ENCODE results near the gene TOLLIP. TPM values are rescaled to one million over a fixed set of nuclear protein-coding genes. Genes with fewer than 3 reads are reported as not detected.

The TOLLIP gene
- total RNA-seq, 2 experiments from 2014 or later: 19.9 to 21.7 TPM

GRCh38 chr11:1238767-1239595 lies 70.5 kb downstream of the TOLLIP start:
- no peak overlapping the region for H3K4me3 Mint-ChIP-seq
- intact Hi-C loops (cut with micrococcal nuclease): no loop called here
- DNase-seq: no peak
- no peaks in the 10 kb centered on the region for H3K36me3 Mint-ChIP-seq (ENCODE audit: low read depth)
- no peaks in the 10 kb centered on the region for H3K4me1 Mint-ChIP-seq (ENCODE audit: low read depth)
- CTCF ChIA-PET: interaction anchor here (0.6 kb wide), 1 partner anchor 252 kb away, joined by 3 read pairs; no protein-coding TSS in a partner anchor
- no peaks in the 10 kb centered on the region for H3K27me3 Mint-ChIP-seq (ENCODE audit: low read depth)
- no peak overlapping the region for H3K27ac Mint-ChIP-seq
- H3K9me3 Mint-ChIP-seq: no peaks in the 10 kb centered on the region

- H3K36me3 Mint-ChIP-seq (ENCODE audit: low read depth): no peaks in the 10 kb centered on the region
- no peaks in the 10 kb centered on the region for H3K27me3 Mint-ChIP-seq (ENCODE audit: low read depth)
- H3K9me3 Mint-ChIP-seq: no peaks in the 10 kb centered on the region
- intact Hi-C loops (cut with micrococcal nuclease): no loop called here
- no peak for DNase-seq
- H3K4me1 Mint-ChIP-seq (ENCODE audit: low read depth): no peaks in the 10 kb centered on the region
- H3K27ac Mint-ChIP-seq: no peak overlapping the region
- no peak overlapping the region for H3K4me3 Mint-ChIP-seq
- CTCF ChIA-PET: no interaction called here
These were observed 71.6 kb downstream of the TOLLIP start for GRCh38 chr11:1237851-1238250.

GRCh38 chr11:1237128-1237580 lies 72.3 kb downstream of the TOLLIP start:
- Mint-ChIP-seq H3K4me1 (ENCODE audit: low read depth) (no peaks in the 10 kb centered on the region), H3K36me3 (ENCODE audit: low read depth) (no peaks in the 10 kb centered on the region), H3K27ac (no peak overlapping the region), H3K27me3 (ENCODE audit: low read depth) (no peaks in the 10 kb centered on the region), H3K9me3 (no peaks in the 10 kb centered on the region), H3K4me3 (no peak overlapping the region)
- CTCF ChIA-PET: no interaction called here
- DNase-seq: no peak
- intact Hi-C loops (cut with micrococcal nuclease): no loop called here

GRCh38 chr11:1236316-1237127 lies 72.9 kb downstream of the TOLLIP start:
- no peaks in the 10 kb centered on the region for H3K9me3 Mint-ChIP-seq
- no peaks in the 10 kb centered on the region for H3K27me3 Mint-ChIP-seq (ENCODE audit: low read depth)
- no peak overlapping the region for H3K27ac Mint-ChIP-seq
- intact Hi-C loops (cut with micrococcal nuclease): no loop called here
- H3K36me3 Mint-ChIP-seq (ENCODE audit: low read depth): no peaks in the 10 kb centered on the region
- CTCF ChIA-PET: no interaction called here
- DNase-seq: no peak
- H3K4me1 Mint-ChIP-seq (ENCODE audit: low read depth): no peaks in the 10 kb centered on the region
- H3K4me3 Mint-ChIP-seq: no peak overlapping the region

GRCh38 chr11:1235901-1236315 lies 73.5 kb downstream of the TOLLIP start:
- Mint-ChIP-seq H3K4me3 (no peak overlapping the region), H3K36me3 (ENCODE audit: low read depth) (no peaks in the 10 kb centered on the region), H3K27me3 (ENCODE audit: low read depth) (no peaks in the 10 kb centered on the region), H3K4me1 (ENCODE audit: low read depth) (no peaks in the 10 kb centered on the region), H3K9me3 (no peaks in the 10 kb centered on the region), H3K27ac (no peak overlapping the region)
- CTCF ChIA-PET: no interaction called here
- no peak for DNase-seq
- intact Hi-C loops (cut with micrococcal nuclease): no loop called here

GRCh38 chr11:1235306-1235900 lies 74.0 kb downstream of the TOLLIP start:
- no peak overlapping the region for H3K4me3 Mint-ChIP-seq
- H3K4me1 Mint-ChIP-seq (ENCODE audit: low read depth): no peaks in the 10 kb centered on the region
- no peaks in the 10 kb centered on the region for H3K36me3 Mint-ChIP-seq (ENCODE audit: low read depth)
- intact Hi-C loops (cut with micrococcal nuclease): no loop called here
- CTCF ChIA-PET: no interaction called here
- no peaks in the 10 kb centered on the region for H3K9me3 Mint-ChIP-seq
- no peak overlapping the region for H3K27ac Mint-ChIP-seq
- DNase-seq: no peak
- H3K27me3 Mint-ChIP-seq (ENCODE audit: low read depth): no peaks in the 10 kb centered on the region

- CTCF ChIA-PET: no interaction called here
- Mint-ChIP-seq H3K27me3 (ENCODE audit: low read depth) (no peaks in the 10 kb centered on the region), H3K36me3 (ENCODE audit: low read depth) (no peaks in the 10 kb centered on the region), H3K4me3 (no peak overlapping the region), H3K4me1 (ENCODE audit: low read depth) (no peaks in the 10 kb centered on the region), H3K27ac (no peak overlapping the region), H3K9me3 (no peaks in the 10 kb centered on the region)
- intact Hi-C loops (cut with micrococcal nuclease): no loop called here
- DNase-seq: no peak
These were observed 74.6 kb downstream of the TOLLIP start for GRCh38 chr11:1234771-1235305.

GRCh38 chr11:1234054-1234720 lies 75.2 kb downstream of the TOLLIP start:
- H3K27me3 Mint-ChIP-seq (ENCODE audit: low read depth): no peaks in the 10 kb centered on the region
- no peak for DNase-seq
- no peak overlapping the region for H3K27ac Mint-ChIP-seq
- intact Hi-C loops (cut with micrococcal nuclease): no loop called here
- no peak overlapping the region for H3K4me3 Mint-ChIP-seq
- H3K36me3 Mint-ChIP-seq (ENCODE audit: low read depth): no peaks in the 10 kb centered on the region
- H3K4me1 Mint-ChIP-seq (ENCODE audit: low read depth): no peaks in the 10 kb centered on the region
- CTCF ChIA-PET: no interaction called here
- no peaks in the 10 kb centered on the region for H3K9me3 Mint-ChIP-seq

- H3K27ac Mint-ChIP-seq: no peak overlapping the region
- no peak for DNase-seq
- CTCF ChIA-PET: interaction anchor here (0.6 kb wide), 1 partner anchor 303 kb away, joined by 10 read pairs; no protein-coding TSS in a partner anchor
These were observed 75.9 kb downstream of the TOLLIP start for GRCh38 chr11:1233351-1234053.

GRCh38 chr11:1232883-1233321 lies 76.5 kb downstream of the TOLLIP start:
- CTCF ChIA-PET: interaction anchor here (0.6 kb wide), 1 partner anchor 303 kb away, joined by 10 read pairs; no protein-coding TSS in a partner anchor
- DNase-seq: no peak
- H3K36me3 Mint-ChIP-seq (ENCODE audit: low read depth): no peaks in the 10 kb centered on the region
- no peaks in the 10 kb centered on the region for H3K27me3 Mint-ChIP-seq (ENCODE audit: low read depth)
- no peaks in the 10 kb centered on the region for H3K9me3 Mint-ChIP-seq
- intact Hi-C loops (cut with micrococcal nuclease): no loop called here
- H3K4me1 Mint-ChIP-seq (ENCODE audit: low read depth): no peaks in the 10 kb centered on the region
- H3K4me3 Mint-ChIP-seq: no peak overlapping the region
- H3K27ac Mint-ChIP-seq: no peak overlapping the region

More at GRCh38 chr11:1233351-1234053, 75.9 kb downstream of the TOLLIP start:
- no peaks in the 10 kb centered on the region for H3K36me3 Mint-ChIP-seq (ENCODE audit: low read depth)
- H3K9me3 Mint-ChIP-seq: no peaks in the 10 kb centered on the region
- no peak overlapping the region for H3K4me3 Mint-ChIP-seq
- no peaks in the 10 kb centered on the region for H3K4me1 Mint-ChIP-seq (ENCODE audit: low read depth)
- intact Hi-C loops (cut with micrococcal nuclease): no loop called here
- H3K27me3 Mint-ChIP-seq (ENCODE audit: low read depth): no peaks in the 10 kb centered on the region

- Mint-ChIP-seq H3K27me3 (ENCODE audit: low read depth) (no peaks in the 10 kb centered on the region), H3K27ac (no peak overlapping the region), H3K4me3 (no peak overlapping the region), H3K4me1 (ENCODE audit: low read depth) (no peaks in the 10 kb centered on the region), H3K9me3 (no peaks in the 10 kb centered on the region), H3K36me3 (ENCODE audit: low read depth) (no peaks in the 10 kb centered on the region)
- DNase-seq: no peak
- CTCF ChIA-PET: no interaction called here
- intact Hi-C loops (cut with micrococcal nuclease): no loop called here
These were observed 77.2 kb downstream of the TOLLIP start for GRCh38 chr11:1232021-1232882.
